ENCODE measurements around the gene GPR25. TPM values are rescaled to one million over a fixed set of nuclear protein-coding genes. Genes with fewer than 3 reads are reported as not detected.

Gene GPR25
- total RNA-seq, 1 experiment from 2014 or later: not detected

DNA sequence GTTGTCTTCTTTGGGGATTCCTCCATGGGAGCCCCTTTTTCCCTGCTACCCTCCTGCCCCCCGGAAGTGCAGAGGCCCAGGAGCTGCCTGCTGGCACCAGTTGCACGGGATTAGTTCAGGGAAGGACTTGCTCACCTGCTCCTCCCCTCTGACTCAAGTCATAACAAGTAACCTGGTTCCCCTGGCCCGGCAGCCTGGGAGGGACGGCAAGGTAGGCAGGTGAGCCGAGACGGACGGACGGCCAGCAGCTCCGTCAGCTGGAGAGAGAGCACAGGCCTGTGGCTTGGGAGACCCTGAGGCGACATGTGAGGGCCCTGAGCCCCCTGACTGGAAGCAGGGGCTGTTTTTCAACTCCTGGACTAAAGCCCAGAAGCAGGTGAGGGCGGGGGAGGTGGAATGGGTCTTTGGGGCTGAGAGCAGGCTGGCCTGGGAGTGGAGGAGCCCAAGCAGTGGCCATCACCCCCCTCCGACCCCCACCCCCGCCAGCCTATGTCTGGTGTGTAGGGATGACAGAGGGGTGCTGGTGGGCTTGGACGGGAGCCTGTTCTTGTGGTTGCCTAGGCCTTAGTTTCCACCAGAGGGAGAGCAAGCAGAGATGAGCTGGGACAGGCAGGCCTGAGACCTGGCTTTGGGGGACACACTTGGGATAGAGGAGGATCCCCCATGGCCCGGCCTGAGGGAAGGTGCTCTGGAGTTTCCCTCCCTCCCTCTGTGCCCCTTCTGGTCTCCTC is 22.1 kb downstream of the GPR25 start, which contains the start of gene INAVA:
Gene INAVA, plus strand, starts transcription at position 189 of the 731 bp plus-strand sequence. CDS start 3,501 bp downstream, outside the sequence.
- peak; percentile 85 for DNase-seq (ENCODE audit: low spot score)

DNA sequence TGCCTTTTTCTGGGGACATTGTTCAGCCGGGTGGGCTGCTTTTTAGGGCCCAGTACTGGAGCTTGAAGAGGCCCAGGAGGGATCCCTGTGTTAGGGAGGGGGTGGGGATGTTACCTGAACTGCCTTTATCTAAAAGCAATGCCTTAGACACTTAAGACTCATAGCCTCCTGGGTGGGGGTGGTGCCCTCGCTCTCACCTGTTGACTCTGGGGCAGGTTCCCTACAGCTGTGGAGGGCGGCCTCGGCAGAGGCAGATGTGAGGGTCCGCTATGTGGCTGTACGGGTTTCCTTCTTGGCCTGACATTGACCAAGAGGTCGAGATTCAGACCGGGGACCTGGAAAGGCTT is 22.6 kb downstream of the GPR25 start:
- DNase-seq (ENCODE audit: low spot score): peak; percentile 66

DNA sequence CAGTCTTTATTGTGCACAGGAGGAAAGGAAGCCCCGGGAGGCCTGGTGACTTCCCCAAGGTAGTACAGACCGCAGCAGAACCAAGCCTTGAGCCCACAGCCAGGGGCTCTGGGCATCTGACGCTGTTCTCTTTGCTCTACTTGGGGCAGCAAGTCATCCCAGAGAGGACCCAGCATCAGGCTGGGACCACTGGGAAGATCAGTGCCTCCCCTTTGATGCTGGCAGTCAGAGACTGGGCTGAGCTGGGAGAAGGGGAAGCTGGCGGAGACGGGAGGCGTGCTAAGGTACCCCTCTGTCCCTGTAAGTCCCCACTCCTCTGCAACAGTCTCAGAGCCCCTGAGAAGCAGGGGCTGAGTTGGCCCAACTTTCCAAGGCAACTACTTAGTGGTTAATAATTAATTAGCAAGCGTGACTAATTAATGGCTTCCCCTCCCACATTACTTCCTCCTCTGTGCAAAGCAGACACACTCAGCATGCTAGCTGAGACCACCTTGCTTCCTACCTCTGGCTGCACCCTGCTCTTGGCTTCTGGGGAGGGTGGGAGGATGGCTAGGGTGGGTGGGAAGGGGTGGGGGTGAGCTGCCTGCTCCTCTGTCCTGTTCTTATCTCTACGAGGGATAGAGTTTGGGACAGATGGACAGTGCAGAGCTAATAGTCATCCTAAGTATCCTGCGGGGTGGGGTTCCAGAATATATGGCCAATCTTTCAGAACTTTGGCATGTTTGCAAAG is 23.2 kb downstream of the GPR25 start:
- DNase-seq (ENCODE audit: low spot score): peak; percentile 71

DNA sequence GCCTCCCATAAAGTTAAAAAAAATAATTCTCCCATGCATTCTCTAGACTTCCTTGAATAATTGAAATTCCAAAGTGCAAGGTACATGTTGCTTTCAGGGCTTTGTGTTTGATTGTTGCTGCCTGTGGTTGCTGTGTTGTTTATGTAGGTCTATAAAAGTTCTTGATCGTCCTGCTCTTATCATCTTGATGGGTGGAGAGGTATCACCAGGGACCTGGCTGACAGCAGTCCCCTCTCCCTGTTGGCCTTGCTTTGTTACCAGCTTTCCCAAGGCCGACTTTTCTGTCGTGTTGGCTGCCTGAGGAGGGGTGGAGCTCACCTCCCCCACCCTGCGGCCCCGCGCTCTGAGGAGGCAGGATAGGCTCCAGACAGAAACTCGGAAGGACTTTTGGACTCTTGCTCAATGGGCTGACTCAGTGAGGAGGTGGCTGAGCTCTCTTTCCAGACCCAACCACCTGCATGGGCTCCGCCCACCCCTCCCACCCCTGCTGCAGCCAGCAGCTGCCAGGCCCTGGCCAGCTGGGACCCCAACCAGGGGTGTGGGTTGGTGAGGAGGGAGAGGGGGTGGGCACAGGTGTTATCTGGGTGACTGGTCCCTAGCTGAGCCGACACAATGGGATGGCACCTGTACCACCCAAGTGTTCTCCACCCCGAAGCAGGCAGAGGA is 23.9 kb downstream of the GPR25 start:
- peak; percentile 97 for DNase-seq (ENCODE audit: low spot score)

DNA sequence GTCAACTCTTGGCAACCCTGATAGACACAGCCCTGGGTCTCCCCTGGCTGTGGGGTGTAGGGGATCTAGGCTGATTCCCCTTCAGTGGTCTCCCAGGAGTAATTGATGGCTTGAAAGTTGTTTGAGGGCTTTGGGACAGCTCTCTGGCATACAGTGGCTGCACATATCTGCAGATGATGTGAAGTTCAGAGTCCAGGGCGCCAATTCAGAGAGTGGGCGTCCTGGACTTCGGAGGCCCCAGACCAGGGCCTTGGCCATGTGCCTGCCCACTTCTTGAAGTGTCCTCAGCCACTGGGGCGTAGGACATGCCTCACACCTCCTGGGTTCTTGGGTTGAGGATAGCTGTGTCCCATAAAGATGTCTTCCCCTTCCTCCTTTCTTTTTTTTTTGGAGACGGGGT is 24.5 kb downstream of the GPR25 start:
- DNase-seq (ENCODE audit: low spot score): no peak

DNA sequence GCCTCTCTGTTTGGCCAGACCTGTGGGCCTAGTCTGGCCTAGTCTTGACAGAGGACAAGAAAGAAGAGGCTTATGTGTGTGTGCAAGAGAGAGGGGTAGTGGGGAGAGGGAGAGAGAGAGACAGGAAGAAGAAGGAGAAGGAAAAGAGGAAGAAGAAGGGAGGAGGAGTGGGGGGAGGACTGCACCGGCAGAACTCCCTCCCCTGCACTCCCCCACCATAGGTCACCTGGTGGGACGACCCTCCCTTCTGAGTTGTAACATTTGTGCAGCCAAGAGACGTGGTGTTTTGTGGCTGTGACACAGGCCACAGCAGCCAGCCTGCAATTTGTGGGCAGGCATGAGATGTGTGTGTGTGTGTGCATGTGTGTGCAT is 26.2 kb downstream of the GPR25 start:
- DNase-seq (ENCODE audit: low spot score): no peak

DNA sequence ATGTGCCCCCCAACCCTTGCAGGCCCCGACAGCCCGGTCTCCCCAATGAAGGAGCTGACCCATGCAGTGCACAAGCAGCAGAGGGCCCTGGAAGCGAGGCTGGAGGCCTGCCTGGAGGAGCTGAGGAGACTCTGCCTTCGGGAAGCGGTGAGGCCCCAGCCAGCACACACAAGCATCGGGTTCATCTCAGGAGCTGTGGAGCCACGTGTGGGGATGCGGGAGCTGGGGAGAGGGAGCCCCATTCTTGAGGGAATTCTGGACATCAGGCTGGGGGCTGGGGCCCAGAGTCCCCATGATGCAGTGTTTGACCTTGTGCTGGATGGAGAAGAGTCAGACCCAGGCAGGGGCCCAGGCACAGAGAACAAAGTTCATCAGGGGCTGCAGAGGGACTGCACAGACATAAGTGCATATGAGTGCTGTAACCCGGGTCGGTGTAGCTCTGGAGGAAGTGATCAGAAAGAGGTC is 26.7 kb downstream of the GPR25 start:
- no peak for DNase-seq (ENCODE audit: low spot score)

DNA sequence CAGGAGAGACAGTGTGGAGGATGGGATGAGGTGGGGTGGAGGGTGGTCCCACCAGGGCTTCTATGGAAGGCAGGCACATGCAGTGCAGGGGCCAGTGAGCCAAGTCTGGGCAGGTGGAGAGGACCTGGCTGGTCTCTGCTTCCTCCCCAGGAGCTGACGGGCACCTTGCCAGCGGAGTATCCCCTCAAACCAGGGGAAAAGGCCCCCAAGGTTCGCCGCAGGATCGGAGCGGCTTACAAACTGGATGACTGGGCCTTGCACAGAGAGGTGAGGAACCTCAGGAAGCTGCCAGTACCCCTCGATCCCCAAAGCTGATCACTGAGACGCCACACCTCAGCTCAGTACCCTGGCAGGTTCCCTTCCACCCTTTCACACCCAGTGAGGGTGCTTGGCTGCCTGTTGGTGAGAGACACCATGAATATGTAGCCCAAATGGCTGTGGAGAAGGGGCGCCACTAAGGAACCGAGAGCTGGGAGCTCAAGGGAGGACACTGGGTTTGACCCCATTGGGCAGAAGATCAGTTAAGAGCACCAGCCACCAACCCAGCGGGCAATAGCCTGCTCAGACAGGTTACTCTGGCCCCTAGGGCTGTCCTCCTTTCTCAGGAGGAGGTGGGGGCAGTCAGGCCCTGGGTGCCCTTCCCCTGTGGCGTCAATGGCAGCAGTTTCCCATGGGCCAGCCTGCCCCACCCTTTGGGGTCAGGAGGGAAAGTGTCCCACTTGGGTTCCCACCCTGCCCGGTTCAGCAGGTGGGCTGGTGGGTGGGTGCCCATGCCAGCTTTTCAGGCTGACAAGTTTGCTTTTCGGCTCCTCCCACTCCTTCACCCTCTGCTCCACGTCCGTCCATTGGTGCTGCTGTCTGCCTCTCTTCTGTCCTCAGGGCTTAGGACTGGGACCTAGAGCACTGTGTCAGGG is 27.4 kb downstream of the GPR25 start:
- DNase-seq (ENCODE audit: low spot score): no peak

DNA sequence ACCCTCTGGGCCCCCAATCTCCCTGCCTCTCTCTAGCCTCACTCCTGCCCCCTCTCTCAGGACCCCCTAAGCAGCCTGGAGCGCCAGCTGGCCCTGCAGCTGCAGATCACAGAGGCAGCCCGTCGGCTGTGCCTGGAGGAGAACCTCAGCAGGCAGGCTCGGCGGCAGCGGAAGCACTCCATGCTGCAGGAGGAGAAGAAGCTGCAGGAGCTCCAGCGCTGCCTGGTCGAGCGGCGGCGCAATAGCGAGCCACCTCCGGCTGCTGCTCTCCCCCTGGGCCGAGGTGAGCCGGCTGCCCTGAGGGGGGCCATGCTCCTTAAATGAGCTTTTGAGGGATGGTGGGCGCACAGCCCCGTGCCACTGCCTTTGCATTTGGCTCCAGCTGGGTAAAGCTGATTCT is 28.1 kb downstream of the GPR25 start:
- no peak for DNase-seq (ENCODE audit: low spot score)

DNA sequence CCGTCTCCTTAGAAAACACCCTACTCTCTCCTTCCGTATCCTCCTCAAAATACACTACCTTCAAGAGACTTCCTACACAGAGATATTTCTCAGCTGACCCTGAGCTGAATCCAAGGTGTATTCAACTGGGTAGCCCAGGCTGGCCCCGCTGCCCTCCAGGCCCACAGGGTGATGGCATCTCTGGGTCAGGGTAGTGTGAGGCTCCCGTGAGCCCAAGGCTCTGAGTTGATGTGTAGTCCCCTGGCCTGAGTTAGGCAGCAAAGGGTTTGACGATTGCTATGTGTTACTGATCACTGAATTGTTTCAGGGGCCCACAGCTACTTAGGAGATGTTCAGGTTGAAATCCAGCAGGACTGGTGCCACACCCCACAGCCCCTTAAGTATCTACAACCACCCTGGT is 28.6 kb downstream of the GPR25 start:
- no peak for DNase-seq (ENCODE audit: low spot score)

DNA sequence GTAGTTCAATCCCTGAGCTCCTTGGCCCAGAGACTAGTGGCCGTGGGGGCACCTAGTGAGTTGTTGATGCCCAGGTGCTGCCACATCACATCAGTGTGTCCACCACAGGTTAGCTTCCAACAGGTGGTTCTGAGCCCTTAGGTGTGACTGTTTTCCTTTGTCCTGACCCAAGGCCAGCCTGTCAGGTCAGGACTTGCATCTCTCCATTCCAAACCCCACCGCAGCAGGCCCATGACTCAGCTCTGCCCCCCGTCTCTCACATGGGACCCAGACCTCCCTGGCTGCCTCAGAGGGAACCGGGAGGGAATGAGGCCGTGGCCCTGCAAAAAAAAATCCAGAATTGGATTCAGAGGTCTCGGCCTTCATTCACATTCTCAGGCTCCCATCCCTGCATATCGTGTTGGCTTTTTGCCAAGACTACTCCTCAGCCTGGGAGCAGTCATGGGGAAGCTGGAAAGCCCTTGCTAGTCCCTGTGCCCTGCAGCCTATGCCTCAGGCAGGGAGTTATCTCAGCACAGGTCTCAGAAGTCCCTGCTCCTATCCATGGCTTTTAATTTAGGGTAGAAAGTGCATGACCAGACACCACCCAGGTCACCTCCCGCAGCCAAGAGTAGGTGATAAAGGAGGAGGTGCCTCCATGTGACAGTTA is 29.1 kb downstream of the GPR25 start:
- DNase-seq (ENCODE audit: low spot score): no peak

DNA sequence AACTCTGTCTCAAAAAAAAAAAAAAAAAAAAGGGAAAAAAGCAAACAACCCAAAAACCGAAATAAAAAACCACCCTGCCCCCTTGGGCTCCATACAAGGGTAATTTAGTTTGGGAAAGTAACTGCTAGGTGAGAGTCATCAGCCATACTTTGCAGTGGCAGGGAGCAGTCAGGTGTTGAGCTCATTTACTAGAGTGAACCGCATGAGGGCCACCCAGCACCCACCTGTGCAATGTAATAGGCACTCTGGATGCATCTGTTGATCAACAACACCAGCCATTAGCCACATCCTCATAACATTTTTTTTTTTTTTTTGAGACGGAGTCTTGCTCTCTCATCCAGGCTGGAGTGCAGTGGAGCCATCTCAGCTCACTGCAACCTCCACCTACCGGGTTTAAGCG is 31.0 kb downstream of the GPR25 start:
- DNase-seq (ENCODE audit: low spot score): no peak

DNA sequence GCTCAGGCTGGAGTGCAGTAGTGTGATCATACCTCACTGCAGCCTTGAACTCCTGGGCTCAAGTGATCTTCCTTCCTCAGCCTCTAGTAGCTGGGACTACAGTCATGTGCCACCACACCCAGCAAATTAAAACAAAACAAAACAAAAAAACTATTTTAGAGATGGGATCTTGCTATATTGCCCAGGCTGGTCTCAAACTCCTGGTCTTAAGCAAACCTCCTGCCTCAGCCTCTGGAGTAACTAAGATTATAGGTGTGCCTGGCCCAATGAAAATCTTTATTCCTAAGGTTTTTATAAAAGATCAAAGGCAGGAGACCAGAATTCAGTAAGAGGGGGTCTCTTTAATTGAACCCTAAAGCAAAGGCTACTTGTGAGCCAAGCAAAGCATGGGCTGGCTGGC is 32.0 kb downstream of the GPR25 start:
- no peak for DNase-seq (ENCODE audit: low spot score)

DNA sequence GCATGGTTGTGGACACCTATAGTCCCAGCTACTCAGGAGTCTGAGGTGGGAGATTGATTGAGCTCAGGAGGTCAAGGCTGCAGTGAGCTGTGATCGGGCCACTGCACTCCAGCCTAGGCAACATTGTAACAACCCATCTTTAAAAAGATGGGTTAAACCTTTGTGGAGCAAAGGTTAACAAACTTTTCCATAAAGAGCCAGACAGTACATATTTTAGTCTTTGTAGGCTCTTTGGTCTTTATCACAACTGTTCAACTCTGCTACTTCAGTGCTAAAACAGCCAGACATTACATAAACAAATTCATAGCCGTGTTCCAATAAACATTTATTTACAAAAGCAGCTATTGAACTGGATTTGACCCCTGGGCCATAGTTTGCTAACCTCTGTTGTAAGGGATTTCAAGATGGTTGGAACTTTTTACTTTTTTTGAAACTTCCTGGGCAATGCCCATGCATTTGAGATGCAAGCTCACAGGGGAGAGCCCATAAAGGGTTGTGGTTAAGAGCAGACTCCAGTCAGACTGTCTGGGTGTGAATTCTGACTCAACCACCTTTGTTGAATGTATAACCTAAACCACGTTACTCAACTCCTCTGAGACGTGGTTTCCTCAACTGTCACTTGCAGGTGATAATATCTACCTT is 32.8 kb downstream of the GPR25 start:
- no peak for DNase-seq (ENCODE audit: low spot score)

DNA sequence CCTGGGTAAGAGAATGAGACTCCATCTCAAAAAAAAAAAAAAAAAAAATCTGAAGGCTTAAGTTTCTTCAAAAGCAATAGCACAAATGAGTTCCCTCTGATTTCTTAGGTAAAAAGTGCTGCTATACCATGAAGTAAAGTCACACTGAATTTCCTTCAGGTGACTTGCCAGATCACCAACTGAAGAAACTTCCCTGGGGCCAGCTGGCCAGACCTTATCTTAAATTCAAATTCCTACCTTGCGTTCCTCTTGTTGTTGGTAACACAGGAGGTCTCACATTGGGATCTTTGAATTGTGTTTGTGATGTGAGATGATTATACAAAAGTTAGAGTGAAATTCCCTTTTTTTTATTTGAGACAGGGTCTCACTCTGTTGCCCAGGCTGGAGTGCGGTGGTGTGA is 33.7 kb downstream of the GPR25 start:
- no peak for DNase-seq (ENCODE audit: low spot score)

DNA sequence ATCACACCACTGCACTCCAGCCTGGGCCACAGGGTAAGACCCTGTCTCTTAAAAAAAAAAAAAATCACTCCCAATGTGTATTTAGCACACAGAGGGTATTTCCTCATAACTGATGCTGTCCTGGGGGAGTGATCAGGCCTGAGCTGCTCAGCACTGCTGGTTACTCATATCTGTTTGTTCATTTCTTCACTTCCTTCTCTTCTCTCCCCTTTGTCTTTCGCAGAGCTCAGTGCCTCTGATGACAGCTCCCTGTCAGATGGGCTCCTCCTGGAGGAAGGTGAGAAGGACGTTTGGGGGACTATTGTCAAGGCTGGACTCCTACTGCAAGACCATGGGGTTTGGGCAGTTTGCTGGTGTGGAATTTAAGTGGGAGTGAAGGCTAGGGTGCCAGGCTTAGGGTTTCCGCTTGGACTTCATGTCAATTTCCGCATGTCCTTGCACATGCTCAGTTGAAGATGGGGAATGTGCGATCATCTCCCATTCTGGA is 34.9 kb downstream of the GPR25 start:
- no peak for DNase-seq (ENCODE audit: low spot score)

DNA sequence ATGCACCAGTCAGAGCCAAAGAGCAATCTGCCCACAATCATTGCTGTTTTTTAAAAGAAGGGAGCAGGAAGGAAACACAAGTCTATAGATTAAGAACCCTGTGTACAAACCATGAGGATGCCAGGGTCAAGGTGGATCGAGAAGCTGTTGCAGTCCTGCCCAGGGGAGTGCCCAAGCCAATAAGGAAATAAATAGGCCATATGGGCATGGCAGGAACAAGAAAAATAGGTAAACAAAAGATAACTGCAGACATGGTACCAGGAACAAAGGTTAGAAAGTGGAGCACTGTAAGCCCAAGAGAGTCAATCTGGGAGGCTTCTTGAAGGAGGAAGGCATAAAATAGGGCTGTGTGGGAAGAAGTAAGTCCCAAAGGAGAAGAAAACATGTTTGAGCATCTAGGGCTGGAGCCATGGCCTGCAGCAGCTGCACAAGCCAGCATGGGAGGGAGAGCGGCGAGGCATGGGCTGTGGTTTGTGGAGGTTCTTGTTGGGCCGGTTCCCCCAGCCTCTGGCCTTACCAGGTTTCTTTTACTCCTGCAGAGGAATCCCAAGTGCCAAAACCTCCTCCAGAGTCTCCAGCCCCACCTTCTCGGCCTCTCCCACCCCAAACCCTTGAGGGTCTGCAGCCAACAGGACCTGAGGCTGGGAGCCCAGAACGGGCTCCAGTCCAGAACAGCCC is 35.5 kb downstream of the GPR25 start:
- peak; percentile 32 for DNase-seq (ENCODE audit: low spot score)

DNA sequence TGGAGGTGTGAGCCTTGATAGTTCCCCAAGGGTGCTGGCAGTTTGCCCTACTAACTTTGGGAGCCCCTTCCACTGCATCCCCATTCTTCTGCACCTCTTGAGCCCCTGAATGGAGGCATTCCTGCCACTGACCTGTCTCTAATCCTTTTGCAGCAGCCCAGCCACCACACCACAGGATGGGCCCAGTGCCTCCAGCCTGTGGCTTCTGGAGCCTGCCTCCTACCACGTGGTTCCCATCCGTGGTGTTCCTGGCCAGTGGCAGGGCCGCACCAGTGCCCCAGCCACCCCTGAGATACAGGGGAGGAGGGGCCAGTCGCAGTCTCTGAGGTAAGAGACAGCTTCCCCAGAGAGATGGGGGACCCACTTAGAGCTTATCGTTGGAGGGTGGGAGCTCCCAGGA is 36.3 kb downstream of the GPR25 start:
- DNase-seq (ENCODE audit: low spot score): no peak

DNA sequence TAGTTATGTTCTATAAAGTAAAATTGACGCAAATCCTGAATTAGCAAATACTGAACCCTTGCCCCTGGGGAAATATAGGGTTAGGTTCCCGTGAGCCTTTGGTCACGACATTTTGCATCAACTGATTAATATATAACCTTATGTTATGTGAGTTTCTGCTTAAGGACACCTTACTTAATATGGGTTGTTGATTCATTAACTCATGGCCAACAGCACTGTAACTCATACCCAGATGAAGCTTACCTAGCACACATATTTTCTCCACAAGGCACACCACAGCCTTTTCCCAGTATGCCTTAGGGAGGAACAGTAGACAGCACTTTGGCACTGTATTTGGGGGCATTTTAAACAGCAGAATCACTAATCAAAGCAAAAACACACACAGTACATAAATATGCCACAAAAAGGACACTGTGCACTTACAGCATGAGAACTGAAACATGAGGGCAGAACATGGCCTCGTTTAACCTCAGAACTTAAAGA is 37.0 kb downstream of the GPR25 start:
- no peak for DNase-seq (ENCODE audit: low spot score)

DNA sequence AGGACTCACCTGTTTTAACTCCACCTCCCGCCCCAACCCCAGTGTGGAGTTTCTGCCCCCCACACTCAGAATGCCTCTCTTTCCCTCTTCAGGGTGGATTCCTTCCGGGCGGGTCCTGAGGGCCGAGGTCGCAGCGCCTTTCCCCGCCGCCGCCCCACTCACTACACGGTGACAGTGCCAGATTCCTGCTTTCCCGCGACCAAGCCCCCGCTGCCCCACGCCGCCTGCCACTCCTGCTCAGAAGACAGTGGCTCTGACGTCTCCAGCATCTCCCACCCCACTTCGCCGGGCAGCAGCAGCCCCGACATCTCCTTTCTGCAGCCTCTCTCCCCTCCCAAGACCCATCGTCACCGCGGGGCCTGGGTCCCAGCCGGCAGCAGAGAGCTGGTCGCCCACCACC is 38.6 kb downstream of the GPR25 start:
- no peak for DNase-seq (ENCODE audit: low spot score)

Measured in HT-29 (cell line).